K562 (cell line): ENCODE results near the gene PTPRG. TPM values are rescaled to one million over a fixed set of nuclear protein-coding genes. Genes with fewer than 3 reads are reported as not detected.

Source experiments
- CHD7 ChIP-seq: fragments of 200-600 bp; sonication (generic); IDR thresholded peaks from one replicate; pipeline ENCODE4 v1.6.1; 2012; ENCODE audit warnings: mild to moderate bottlenecking, low read depth, low read length, inconsistent platforms
- EZH2 ChIP-seq: IDR thresholded peaks from 2 replicates; pipeline ENCODE4 v1.6.1; 2012; ENCODE audit warnings: low read depth, mild to moderate bottlenecking, inconsistent platforms, low read length, borderline replicate concordance
- RBM25 ChIP-seq: fragments of 200-400 bp; formaldehyde crosslinking; IDR thresholded peaks from 2 replicates; pipeline ENCODE4 v1.6.1; 2018; ENCODE audit warnings: low read length, low read depth, moderate library complexity; ENCODE audit not compliant: severe bottlenecking
- SRSF9 ChIP-seq: fragments of 200-400 bp; formaldehyde crosslinking; IDR thresholded peaks from 2 replicates; pipeline ENCODE4 v1.6.1; 2017; ENCODE audit warnings: low read depth, low read length, borderline replicate concordance
- ZBTB49 ChIP-seq: sonication (generic); formaldehyde crosslinking; IDR thresholded peaks from 2 replicates; pipeline ENCODE4 v1.8.0; 2022; ENCODE audit warnings: missing genetic modification reagents, mild to moderate bottlenecking, borderline replicate concordance
- ZNF280A ChIP-seq: fragments of 450-650 bp; IDR thresholded peaks from 2 replicates; pipeline ENCODE4 v1.6.1; 2018; ENCODE audit warnings: mild to moderate bottlenecking, low read depth; ENCODE audit not compliant: partially characterized antibody
- ZNF695 ChIP-seq: fragments of 450-650 bp; formaldehyde crosslinking; IDR thresholded peaks from 2 replicates; pipeline ENCODE4 v1.4.0; 2020; ENCODE audit warnings: mild to moderate bottlenecking, moderate library complexity
- polyA plus RNA-seq, 8 experiments: library from polyadenylated mRNA; depleted of rRNA in 4 of 8; stranded (reverse) in 5 of 8; unstranded in 3 of 8; fragments of >200 nt; fragmentation: Nextera tagmentation in 2 of 8; fragmentation: Illumina TruSeq in 1 of 8; extraction: Ambion mirVana in 2 of 8; extraction: Trizol in 1 of 8; gene quantifications; 2 replicates each; pipeline versions ENCODE4 v1.2.1 to v1.2.3, GENCODE V29; 2011 to 2014; ENCODE audit warnings: inconsistent platforms in 1 of 8, missing spikeins in 1 of 8
- total RNA-seq, 7 experiments: library from RNA; depleted of rRNA in 6 of 7; stranded (reverse); fragments of >200 nt in 6 of 7; fragmentation: Illumina TruSeq in 2 of 7; extraction: Trizol in 2 of 7; gene quantifications; 2 replicates each; pipeline versions ENCODE4 v1.2.1 to v1.2.3, GENCODE V29; 2011 to 2021; ENCODE audit warnings: low replicate concordance in 1 of 7

PTPRG gene
- total and polyA plus RNA-seq, 9 of the 15 experiments (the other 6 are each of a cell fraction or from before 2014, with no cell fraction given), result 0.16 TPM; not detected in 8

GRCh38 chr3:62041681-62042080 lies 480.3 kb downstream of the PTPRG start (continued):
- TF ChIP-seq CHD7, result no peak
- TF ChIP-seq SRSF9, result no peak
- no peak for TF ChIP-seq ZNF280A
- no peak for TF ChIP-seq EZH2
- TF ChIP-seq ZNF695 (CRISPR knock-in tag), result no peak
- TF ChIP-seq RBM25, result no peak
- TF ChIP-seq ZBTB49, result no peak
